Measurements from ENCODE around the gene RGS19. TPM values are rescaled to one million over a fixed set of nuclear protein-coding genes. Genes with fewer than 3 reads are reported as not detected.

The RGS19 gene
- total RNA-seq, 1 donor from 2014 or later = 9.5 TPM

GRCh38 chr20:64113444-64113775, 34.1 kb upstream of the RGS19 start:
- no peaks in the 10 kb centered on the region for H3K36me3 Mint-ChIP-seq

GRCh38 chr20:64112691-64113443, 33.5 kb upstream of the RGS19 start:
- no peak for DNase-seq (ENCODE audit: extremely low spot score, unreplicated experiment)
- no peaks in the 10 kb centered on the region for H3K9me3 Mint-ChIP-seq
- H3K27me3 Mint-ChIP-seq = peaks cover 4% of the 10 kb centered on the region
- no peak overlapping the region for H3K4me3 Mint-ChIP-seq
- TF ChIP-seq CTCF (conservative IDR thresholded peaks at IDR 0.05) = no peak
- H3K4me1 Mint-ChIP-seq (ENCODE audit: unreplicated experiment) = no peaks in the 10 kb centered on the region
- H3K27ac Mint-ChIP-seq = no peak overlapping the region
- H3K36me3 Mint-ChIP-seq = no peaks in the 10 kb centered on the region

More at GRCh38 chr20:64113444-64113775, 34.1 kb upstream of the RGS19 start:
- no peak for DNase-seq (ENCODE audit: extremely low spot score, unreplicated experiment)
- no peak overlapping the region for H3K4me3 Mint-ChIP-seq
- H3K27me3 Mint-ChIP-seq = peaks cover 4% of the 10 kb centered on the region
- no peaks in the 10 kb centered on the region for H3K4me1 Mint-ChIP-seq (ENCODE audit: unreplicated experiment)
- no peak overlapping the region for H3K27ac Mint-ChIP-seq
- no peak for TF ChIP-seq CTCF (conservative IDR thresholded peaks at IDR 0.05)
- no peaks in the 10 kb centered on the region for H3K9me3 Mint-ChIP-seq

- no peak for TF ChIP-seq CTCF (conservative IDR thresholded peaks at IDR 0.05)
- Mint-ChIP-seq H3K36me3 (no peaks in the 10 kb centered on the region), H3K9me3 (no peaks in the 10 kb centered on the region), H3K27ac (no peak overlapping the region), H3K4me3 (no peak overlapping the region), H3K27me3 (peaks cover 4% of the 10 kb centered on the region), H3K4me1 (ENCODE audit: unreplicated experiment) (no peaks in the 10 kb centered on the region)
- no peak for DNase-seq (ENCODE audit: extremely low spot score, unreplicated experiment)
These were observed 32.7 kb upstream of the RGS19 start for GRCh38 chr20:64111841-64112641.

- no peaks in the 10 kb centered on the region for H3K4me1 Mint-ChIP-seq (ENCODE audit: unreplicated experiment)
- no peak for TF ChIP-seq CTCF (conservative IDR thresholded peaks at IDR 0.05)
- H3K36me3 Mint-ChIP-seq = no peaks in the 10 kb centered on the region
- peak; percentile 63 for DNase-seq (ENCODE audit: extremely low spot score, unreplicated experiment)
- no peak overlapping the region for H3K4me3 Mint-ChIP-seq
- H3K27me3 Mint-ChIP-seq = peaks cover 13% of the 10 kb centered on the region
- no peak overlapping the region for H3K27ac Mint-ChIP-seq
- H3K9me3 Mint-ChIP-seq = no peaks in the 10 kb centered on the region
These were observed 31.2 kb upstream of the RGS19 start for GRCh38 chr20:64110411-64111068.

GRCh38 chr20:64109831-64110391, 30.6 kb upstream of the RGS19 start:
- H3K9me3 Mint-ChIP-seq = no peaks in the 10 kb centered on the region

More at GRCh38 chr20:64109831-64110391, 30.6 kb upstream of the RGS19 start:
- Mint-ChIP-seq H3K27me3 (peaks cover 13% of the 10 kb centered on the region), H3K27ac (no peak overlapping the region), H3K4me1 (ENCODE audit: unreplicated experiment) (no peaks in the 10 kb centered on the region), H3K36me3 (no peaks in the 10 kb centered on the region), H3K4me3 (no peak overlapping the region)
- peak; percentile 68 for DNase-seq (ENCODE audit: extremely low spot score, unreplicated experiment)
- no peak for TF ChIP-seq CTCF (conservative IDR thresholded peaks at IDR 0.05)
